Panc1 (cell line): ENCODE data around the gene AGAP1. TPM values are rescaled to one million over a fixed set of nuclear protein-coding genes. Genes with fewer than 3 reads are reported as not detected.

Experiments
- ATAC-seq: fragments of 200-7000 bp; cut with Tn5 transposase; 2 replicates; pipeline ENCODE4 v1.9.1; 2020; ENCODE audit warnings: mild to moderate bottlenecking, moderate library complexity
- BruUV-seq: library from RNA; stranded (reverse); fragments of 400-500 nt; replicated peaks from 2 replicates; lab custom pipeline; 2021; lab: Mats Ljungman, UMichigan
- CTCF ChIA-PET: fragments of 300-600 bp; sonication (Branson Sonifier 250); formaldehyde crosslinking; loops from one replicate; lab custom pipeline; 2022; ENCODE audit warnings: antibody characterized with exemption; lab: Charles Lee
- POLR2A ChIA-PET: fragments of 300-600 bp; sonication (Branson Sonifier 250); formaldehyde crosslinking; loops from one replicate; lab custom pipeline; 2022; ENCODE audit warnings: antibody characterized with exemption; lab: Charles Lee
- DNase-seq: peaks from one replicate; pipeline ENCODE4 v3.0.0-alpha.2; 2010; ENCODE audit warnings: low read depth, low spot score
- H3K27ac ChIP-seq: 2 replicates; pipeline ENCODE4 v1.5.1; 2011; ENCODE audit warnings: mild to moderate bottlenecking, low read length, inconsistent platforms
- H3K27me3 ChIP-seq: fragments of 200-500 bp; sonication (Bioruptor generic); 2 replicates; pipeline ENCODE4 v1.6.0; 2014; ENCODE audit warnings: low read length, inconsistent platforms; ENCODE audit not compliant: control insufficient read depth, insufficient read depth
- H3K36me3 ChIP-seq: fragments of 200-500 bp; sonication (Bioruptor generic); 2 replicates; pipeline ENCODE4 v1.5.1; 2014; ENCODE audit warnings: inconsistent platforms, mild to moderate bottlenecking, low read length, moderate library complexity; ENCODE audit not compliant: control insufficient read depth, insufficient read depth
- H3K4me1 ChIP-seq: 2 replicates; pipeline ENCODE4 v1.5.1; 2011; ENCODE audit warnings: inconsistent platforms, mild to moderate bottlenecking, low read length, moderate library complexity; ENCODE audit not compliant: control insufficient read depth, insufficient read depth
- H3K4me3 ChIP-seq, 2 experiments: 2 replicates each; pipeline ENCODE4 v1.5.1; 2011 to 2012; ENCODE audit warnings: low read depth in 2 of 2, low read length in 2 of 2, mild to moderate bottlenecking in 2 of 2, inconsistent platforms in 1 of 2, moderate library complexity in 1 of 2
- H3K9me3 ChIP-seq: fragments of 200-500 bp; sonication (Bioruptor generic); 2 replicates; pipeline ENCODE4 v1.5.1; 2014; ENCODE audit warnings: low read depth, mild to moderate bottlenecking, inconsistent platforms, low read length, moderate library complexity; ENCODE audit not compliant: control insufficient read depth, insufficient read depth
- POLR2AphosphoS5 ChIP-seq: IDR thresholded peaks from 2 replicates; pipeline ENCODE4 v1.6.1; 2012; ENCODE audit warnings: mild to moderate bottlenecking, low read depth, low read length, moderate library complexity
- REST ChIP-seq, 2 experiments: IDR thresholded peaks; 2 replicates each; pipeline ENCODE4 v1.6.1; 2011 to 2012; ENCODE audit warnings: low read depth in 2 of 2, control low read depth in 1 of 2, low read length in 1 of 2, mild to moderate bottlenecking in 1 of 2, moderate library complexity in 1 of 2; ENCODE audit not compliant: insufficient read depth in 1 of 2
- SIN3A ChIP-seq: IDR thresholded peaks from 2 replicates; pipeline ENCODE4 v1.6.1; 2012; ENCODE audit warnings: low read depth, mild to moderate bottlenecking, low read length, moderate library complexity, borderline replicate concordance; ENCODE audit not compliant: insufficient read depth
- TCF7L2 ChIP-seq: IDR thresholded peaks from 2 replicates; pipeline ENCODE4 v1.6.1; 2011; ENCODE audit warnings: mild to moderate bottlenecking, low read depth, low read length, inconsistent platforms
- in situ Hi-C: cut with HindIII; loops from 2 replicates; pipeline ENCODE4 v1.10.0; 2016; ENCODE audit warnings: low sequenced_read_pairs, low pct_unique_long_range_greater_than_20kb
- intact Hi-C: fragments of 100-400 bp; cut with micrococcal nuclease; formaldehyde crosslinking; loops from one replicate; pipeline ENCODE4 v1.10.0; 2022; ENCODE audit not compliant: unreplicated experiment
- total RNA-seq: library from RNA; stranded (reverse); gene quantifications from one replicate; pipeline ENCODE4 v1.2.1, GENCODE V29; 2021; ENCODE audit not compliant: unreplicated experiment
- TF ChIP-seq, protein P1 (sequence below): fragments of 450-650 bp; IDR thresholded peaks from 2 replicates; pipeline ENCODE4 v1.5.1; 2017; ENCODE audit warnings: mild to moderate bottlenecking

The AGAP1 gene
- total RNA-seq, 1 experiment from 2014 or later = 38.9 TPM

- ChIA-PET CTCF (no interaction called here), POLR2A (no interaction called here)
- Histone ChIP-seq H3K4me3 (no peak overlapping the region), H3K27me3 (no peaks in the 10 kb centered on the region), H3K4me1 (no peaks in the 10 kb centered on the region), H3K9me3 (no peaks in the 10 kb centered on the region), H3K36me3 (no peaks in the 10 kb centered on the region), H3K27ac (no peak overlapping the region)
- intact Hi-C loops (no loop called here), in situ Hi-C loops (no loop called here)
- ATAC-seq (no peak), DNase-seq (no peak)
- no TSS peak for BruUV-seq
- TF ChIP-seq TCF7L2 = no peak
- TF ChIP-seq, protein P1, sequence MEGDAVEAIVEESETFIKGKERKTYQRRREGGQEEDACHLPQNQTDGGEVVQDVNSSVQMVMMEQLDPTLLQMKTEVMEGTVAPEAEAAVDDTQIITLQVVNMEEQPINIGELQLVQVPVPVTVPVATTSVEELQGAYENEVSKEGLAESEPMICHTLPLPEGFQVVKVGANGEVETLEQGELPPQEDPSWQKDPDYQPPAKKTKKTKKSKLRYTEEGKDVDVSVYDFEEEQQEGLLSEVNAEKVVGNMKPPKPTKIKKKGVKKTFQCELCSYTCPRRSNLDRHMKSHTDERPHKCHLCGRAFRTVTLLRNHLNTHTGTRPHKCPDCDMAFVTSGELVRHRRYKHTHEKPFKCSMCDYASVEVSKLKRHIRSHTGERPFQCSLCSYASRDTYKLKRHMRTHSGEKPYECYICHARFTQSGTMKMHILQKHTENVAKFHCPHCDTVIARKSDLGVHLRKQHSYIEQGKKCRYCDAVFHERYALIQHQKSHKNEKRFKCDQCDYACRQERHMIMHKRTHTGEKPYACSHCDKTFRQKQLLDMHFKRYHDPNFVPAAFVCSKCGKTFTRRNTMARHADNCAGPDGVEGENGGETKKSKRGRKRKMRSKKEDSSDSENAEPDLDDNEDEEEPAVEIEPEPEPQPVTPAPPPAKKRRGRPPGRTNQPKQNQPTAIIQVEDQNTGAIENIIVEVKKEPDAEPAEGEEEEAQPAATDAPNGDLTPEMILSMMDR = no peak
- no peak for TF ChIP-seq REST (IDR thresholded peaks at IDR 0.05; ENCODE audit: insufficient read depth in 1 of 2, low read depth in 2 of 2, low read length in 1 of 2)
- TF ChIP-seq SIN3A = no peak
- no peak for TF ChIP-seq POLR2AphosphoS5
Observed at GRCh38 chr2:235623752-235624151, 129.9 kb downstream of the AGAP1 start.

- Histone ChIP-seq H3K36me3 (no peaks in the 10 kb centered on the region), H3K9me3 (no peaks in the 10 kb centered on the region), H3K27me3 (no peaks in the 10 kb centered on the region), H3K4me3 (no peak overlapping the region), H3K4me1 (no peaks in the 10 kb centered on the region), H3K27ac (no peak overlapping the region)
- DNase-seq (no peak), ATAC-seq (no peak)
- CTCF ChIA-PET = no interaction called here
- BruUV-seq = no TSS peak
- in situ Hi-C loops = no loop called here
- POLR2A ChIA-PET = interaction anchor here (0.7 kb wide), 1 partner anchor 28 kb away, joined by 4 read pairs; no protein-coding TSS in a partner anchor
- TF ChIP-seq, protein P1 = no peak
- TF ChIP-seq TCF7L2 = no peak
- no peak for TF ChIP-seq REST (IDR thresholded peaks at IDR 0.05; ENCODE audit: insufficient read depth in 1 of 2, low read depth in 2 of 2, low read length in 1 of 2)
- TF ChIP-seq POLR2AphosphoS5 = no peak
- no peak for TF ChIP-seq SIN3A
- intact Hi-C loops = no loop called here
Observed at GRCh38 chr2:235626658-235627057, 132.8 kb downstream of the AGAP1 start.
